ENCODE measurements around the gene RIC8B.

The RIC8B gene

GRCh38 chr12:106767954-106768822, 6.3 kb upstream of the RIC8B start:
- Histone ChIP-seq H3K27me3 (peaks cover 72% of the 10 kb centered on the region), H3K4me1 (ENCODE audit: control insufficient read depth in 1 of 2, insufficient read depth in 1 of 2, low read depth in 1 of 2, low read length in 1 of 2) (no peaks in the 10 kb centered on the region), H3K27ac (no peak overlapping the region), H3K4me3 (ENCODE audit: low read depth in 1 of 2, low read length in 1 of 2) (no peak overlapping the region), H3K9me3 (no peaks in the 10 kb centered on the region), H3K36me3 (no peaks in the 10 kb centered on the region)
- TF ChIP-seq, protein P1, sequence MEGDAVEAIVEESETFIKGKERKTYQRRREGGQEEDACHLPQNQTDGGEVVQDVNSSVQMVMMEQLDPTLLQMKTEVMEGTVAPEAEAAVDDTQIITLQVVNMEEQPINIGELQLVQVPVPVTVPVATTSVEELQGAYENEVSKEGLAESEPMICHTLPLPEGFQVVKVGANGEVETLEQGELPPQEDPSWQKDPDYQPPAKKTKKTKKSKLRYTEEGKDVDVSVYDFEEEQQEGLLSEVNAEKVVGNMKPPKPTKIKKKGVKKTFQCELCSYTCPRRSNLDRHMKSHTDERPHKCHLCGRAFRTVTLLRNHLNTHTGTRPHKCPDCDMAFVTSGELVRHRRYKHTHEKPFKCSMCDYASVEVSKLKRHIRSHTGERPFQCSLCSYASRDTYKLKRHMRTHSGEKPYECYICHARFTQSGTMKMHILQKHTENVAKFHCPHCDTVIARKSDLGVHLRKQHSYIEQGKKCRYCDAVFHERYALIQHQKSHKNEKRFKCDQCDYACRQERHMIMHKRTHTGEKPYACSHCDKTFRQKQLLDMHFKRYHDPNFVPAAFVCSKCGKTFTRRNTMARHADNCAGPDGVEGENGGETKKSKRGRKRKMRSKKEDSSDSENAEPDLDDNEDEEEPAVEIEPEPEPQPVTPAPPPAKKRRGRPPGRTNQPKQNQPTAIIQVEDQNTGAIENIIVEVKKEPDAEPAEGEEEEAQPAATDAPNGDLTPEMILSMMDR (IDR thresholded peaks at IDR 0.05): no peak

GRCh38 chr12:106769078-106769477, 5.4 kb upstream of the RIC8B start:
- peaks cover 0 to 5% of the 10 kb centered on the region in 2 experiments for H3K4me1 ChIP-seq (ENCODE audit: control insufficient read depth in 1 of 2, insufficient read depth in 1 of 2, low read depth in 1 of 2, low read length in 1 of 2)
- no peaks in the 10 kb centered on the region for H3K9me3 ChIP-seq
- no peak overlapping the region for H3K4me3 ChIP-seq (ENCODE audit: low read depth in 1 of 2, low read length in 1 of 2)
- no peaks in the 10 kb centered on the region for H3K36me3 ChIP-seq
- H3K27ac ChIP-seq: no peak overlapping the region
- peaks cover 73% of the 10 kb centered on the region for H3K27me3 ChIP-seq
- TF ChIP-seq, protein P1 (IDR thresholded peaks at IDR 0.05): no peak

- H3K27ac ChIP-seq: no peak overlapping the region
- H3K9me3 ChIP-seq: no peaks in the 10 kb centered on the region
- no peaks in the 10 kb centered on the region for H3K36me3 ChIP-seq
- H3K4me1 ChIP-seq (ENCODE audit: control insufficient read depth in 1 of 2, insufficient read depth in 1 of 2, low read depth in 1 of 2, low read length in 1 of 2): peaks cover 0 to 7% of the 10 kb centered on the region in 2 experiments
- no peak overlapping the region for H3K4me3 ChIP-seq (ENCODE audit: low read depth in 1 of 2, low read length in 1 of 2)
- TF ChIP-seq, protein P1 (IDR thresholded peaks at IDR 0.05): no peak
- H3K27me3 ChIP-seq: peaks cover 73% of the 10 kb centered on the region
These were observed 4.9 kb upstream of the RIC8B start for GRCh38 chr12:106769546-106769945.

DNA sequence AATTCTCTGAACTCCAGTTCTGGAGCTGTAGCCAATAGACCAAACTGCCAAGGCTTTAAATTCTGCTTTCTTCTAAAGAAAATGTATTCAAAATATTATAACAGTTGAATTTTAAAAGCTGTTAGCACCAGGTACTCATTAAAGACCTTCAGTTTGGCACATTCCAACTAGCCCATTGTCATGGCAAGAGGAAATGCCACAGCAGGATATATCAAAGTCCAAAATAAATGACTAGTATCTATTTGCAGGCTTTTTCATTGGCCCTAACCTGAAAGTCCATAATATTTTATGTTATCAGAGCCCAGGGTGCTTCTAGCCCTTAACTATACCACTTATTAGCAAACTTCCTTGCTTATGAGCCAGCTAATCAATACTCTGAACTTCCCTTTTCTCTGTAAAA, 3.1 kb upstream of the RIC8B start:
- TF ChIP-seq, protein P1 (IDR thresholded peaks at IDR 0.05): no peak
- peaks cover 9 to 14% of the 10 kb centered on the region in 2 experiments for H3K4me1 ChIP-seq (ENCODE audit: control insufficient read depth in 1 of 2, insufficient read depth in 1 of 2, low read depth in 1 of 2, low read length in 1 of 2)

GRCh38 chr12:106773286-106774004, 1.0 kb upstream of the RIC8B start:
- peak overlapping the region; percentile 60 for H3K27ac ChIP-seq
- peak overlapping the region; percentile 71 to 83 for H3K4me3 ChIP-seq (ENCODE audit: low read depth in 1 of 2, low read length in 1 of 2)
- TF ChIP-seq, protein P1 (IDR thresholded peaks at IDR 0.05): no peak
- H3K4me1 ChIP-seq (ENCODE audit: control insufficient read depth in 1 of 2, insufficient read depth in 1 of 2, low read depth in 1 of 2, low read length in 1 of 2): peaks cover 9 to 14% of the 10 kb centered on the region in 2 experiments
- no peaks in the 10 kb centered on the region for H3K36me3 ChIP-seq
- peaks cover 45% of the 10 kb centered on the region for H3K27me3 ChIP-seq
- no peaks in the 10 kb centered on the region for H3K9me3 ChIP-seq

More for the DNA sequence above, 3.1 kb upstream of the RIC8B start:
- no peaks in the 10 kb centered on the region for H3K9me3 ChIP-seq
- no peak overlapping the region for H3K27ac ChIP-seq
- no peaks in the 10 kb centered on the region for H3K36me3 ChIP-seq
- H3K4me3 ChIP-seq (ENCODE audit: low read depth in 1 of 2, low read length in 1 of 2): no peak overlapping the region
- H3K27me3 ChIP-seq: peaks cover 65% of the 10 kb centered on the region
